Choroid plexus epithelial cell (primary cell): ENCODE data around the gene SPECC1L.

Experiments used
- DNase-seq: peaks from one replicate; pipeline ENCODE4 v3.0.0-alpha.2; 2010; ENCODE audit warnings: low read depth
- H3K4me3 ChIP-seq: 2 replicates; pipeline ENCODE4 v1.5.1; 2011; ENCODE audit warnings: low read depth, mild to moderate bottlenecking, control low read depth, low read length, moderate library complexity
- TF ChIP-seq, protein P1 (sequence below): conservative IDR thresholded peaks from 2 replicates; pipeline ENCODE4 v1.5.1; 2011; ENCODE audit warnings: low read depth, mild to moderate bottlenecking, control low read depth, inconsistent platforms, low read length, moderate library complexity

Gene SPECC1L

DNA sequence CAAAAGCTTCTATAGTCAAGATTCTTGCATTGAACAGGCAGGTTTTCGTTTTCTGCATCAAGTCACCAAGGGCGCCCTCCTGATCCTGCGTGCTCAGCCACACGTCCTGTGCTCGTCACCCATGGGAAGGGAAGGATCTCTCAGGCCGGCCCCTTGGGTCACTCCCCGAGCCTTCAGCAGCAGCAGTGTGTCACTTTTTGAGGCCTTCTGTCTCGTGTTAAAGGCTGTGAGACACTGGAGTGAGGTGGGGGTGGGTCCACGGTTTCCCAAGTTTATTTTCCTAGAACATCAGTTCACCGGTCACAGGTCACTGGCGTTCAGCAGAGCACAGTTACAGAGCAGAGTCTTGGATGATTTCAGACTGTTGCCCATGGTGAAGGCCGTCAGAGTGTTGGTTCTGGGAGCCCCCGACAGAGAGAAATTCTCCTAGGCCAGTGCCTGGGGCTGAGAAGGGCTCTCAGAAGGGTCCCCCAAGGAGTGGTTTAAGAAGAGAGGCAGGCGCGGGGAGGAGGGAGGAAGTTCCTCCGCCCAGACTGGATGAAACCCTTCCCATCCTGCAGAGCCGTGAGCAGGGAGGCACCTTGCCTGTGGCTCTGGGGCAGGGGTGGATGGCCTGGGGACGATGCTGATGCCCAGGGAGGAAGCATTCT is 143.2 kb downstream of the SPECC1L start:
- no peak for DNase-seq
- H3K4me3 ChIP-seq, result no peak overlapping the region
- TF ChIP-seq, protein P1, sequence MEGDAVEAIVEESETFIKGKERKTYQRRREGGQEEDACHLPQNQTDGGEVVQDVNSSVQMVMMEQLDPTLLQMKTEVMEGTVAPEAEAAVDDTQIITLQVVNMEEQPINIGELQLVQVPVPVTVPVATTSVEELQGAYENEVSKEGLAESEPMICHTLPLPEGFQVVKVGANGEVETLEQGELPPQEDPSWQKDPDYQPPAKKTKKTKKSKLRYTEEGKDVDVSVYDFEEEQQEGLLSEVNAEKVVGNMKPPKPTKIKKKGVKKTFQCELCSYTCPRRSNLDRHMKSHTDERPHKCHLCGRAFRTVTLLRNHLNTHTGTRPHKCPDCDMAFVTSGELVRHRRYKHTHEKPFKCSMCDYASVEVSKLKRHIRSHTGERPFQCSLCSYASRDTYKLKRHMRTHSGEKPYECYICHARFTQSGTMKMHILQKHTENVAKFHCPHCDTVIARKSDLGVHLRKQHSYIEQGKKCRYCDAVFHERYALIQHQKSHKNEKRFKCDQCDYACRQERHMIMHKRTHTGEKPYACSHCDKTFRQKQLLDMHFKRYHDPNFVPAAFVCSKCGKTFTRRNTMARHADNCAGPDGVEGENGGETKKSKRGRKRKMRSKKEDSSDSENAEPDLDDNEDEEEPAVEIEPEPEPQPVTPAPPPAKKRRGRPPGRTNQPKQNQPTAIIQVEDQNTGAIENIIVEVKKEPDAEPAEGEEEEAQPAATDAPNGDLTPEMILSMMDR, result no peak

DNA sequence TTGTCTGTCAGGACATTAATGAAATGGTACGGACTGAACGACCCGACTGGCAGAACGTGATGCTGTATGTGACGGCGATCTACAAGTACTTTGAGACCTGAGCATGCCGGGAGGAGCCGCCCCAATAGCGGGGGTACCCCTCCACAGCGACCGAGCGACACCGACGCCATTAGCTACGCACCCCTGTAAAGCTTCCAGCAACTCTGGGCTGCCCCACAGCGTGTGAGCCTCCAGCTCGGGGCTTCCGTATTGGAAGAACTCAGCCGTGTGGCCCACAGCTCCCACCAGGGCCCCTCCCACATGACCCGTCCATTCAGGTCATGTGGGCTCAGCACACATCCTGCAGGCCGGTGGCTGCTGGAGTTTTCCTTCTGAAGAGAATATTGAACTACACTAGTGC is 143.9 kb downstream of the SPECC1L start:
- H3K4me3 ChIP-seq, result no peak overlapping the region
- TF ChIP-seq, protein P1, result no peak
- no peak for DNase-seq

DNA sequence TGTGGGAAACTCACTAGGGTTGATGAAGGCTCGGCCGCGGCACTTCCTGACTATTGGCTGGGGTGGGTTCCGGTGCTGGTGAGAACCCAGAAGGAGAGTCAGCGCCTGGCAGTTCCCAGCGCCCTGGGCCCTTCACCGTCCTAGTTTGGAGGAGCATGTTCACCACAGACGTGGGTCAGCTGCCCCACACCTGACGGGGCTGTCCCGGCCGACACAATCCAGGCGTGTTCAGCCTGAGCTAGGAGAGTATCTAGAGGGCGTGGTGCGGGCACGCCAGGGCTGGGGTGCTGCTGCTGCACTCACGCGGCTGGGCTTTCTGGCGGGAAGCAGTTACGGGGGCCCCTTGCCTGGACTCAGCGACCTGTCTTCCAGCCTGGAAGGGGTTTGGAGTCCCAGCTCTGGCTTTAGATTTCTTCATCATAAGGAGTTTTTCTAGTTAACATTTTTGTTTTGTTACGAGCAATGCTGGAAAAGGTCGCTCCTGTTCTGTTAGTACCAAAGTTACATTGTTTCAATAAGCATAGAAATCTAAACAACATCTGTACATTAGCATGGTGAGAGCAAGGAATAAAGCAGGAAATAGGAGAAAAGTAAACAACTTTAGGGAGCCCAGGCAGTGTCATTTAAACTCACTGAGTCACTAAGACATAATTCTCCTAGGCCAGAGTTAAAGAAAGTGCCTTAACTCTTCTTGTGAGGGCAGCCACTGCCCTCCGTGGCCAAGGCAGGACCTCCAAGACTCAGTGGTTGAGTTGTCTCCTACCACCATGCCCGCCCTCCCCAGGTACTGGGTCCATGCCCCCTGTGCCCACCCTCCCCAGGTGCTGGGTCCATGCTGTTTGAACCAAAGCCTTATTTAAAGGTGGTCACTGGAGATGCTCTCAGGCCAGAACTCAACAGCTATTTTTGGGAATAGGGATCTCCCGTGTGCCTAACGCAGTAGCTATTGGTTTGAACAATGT is 144.6 kb downstream of the SPECC1L start:
- DNase-seq, result no peak
- H3K4me3 ChIP-seq, result no peak overlapping the region
- TF ChIP-seq, protein P1, result no peak

DNA sequence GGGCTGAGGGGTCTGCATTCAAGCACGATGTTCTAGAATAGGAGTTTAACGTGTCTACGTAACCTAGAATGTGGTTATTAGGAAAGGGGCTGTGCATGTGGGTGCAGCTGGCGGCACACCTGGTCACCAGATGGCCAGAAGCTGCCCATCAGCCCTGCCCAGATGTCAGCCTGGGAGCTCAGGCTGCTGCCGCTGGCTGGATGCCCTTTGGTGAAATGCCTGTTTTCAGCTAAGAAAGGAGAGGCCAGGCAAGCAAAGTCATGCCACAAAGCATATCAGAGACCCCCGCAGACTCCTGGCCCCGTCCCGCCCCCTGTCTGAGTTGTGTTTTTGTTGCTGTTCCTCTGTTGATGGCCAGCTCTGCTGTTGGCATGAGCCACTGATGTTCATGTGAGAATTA is 145.5 kb downstream of the SPECC1L start:
- no peak for DNase-seq
- no peak overlapping the region for H3K4me3 ChIP-seq
- TF ChIP-seq, protein P1, result no peak

DNA sequence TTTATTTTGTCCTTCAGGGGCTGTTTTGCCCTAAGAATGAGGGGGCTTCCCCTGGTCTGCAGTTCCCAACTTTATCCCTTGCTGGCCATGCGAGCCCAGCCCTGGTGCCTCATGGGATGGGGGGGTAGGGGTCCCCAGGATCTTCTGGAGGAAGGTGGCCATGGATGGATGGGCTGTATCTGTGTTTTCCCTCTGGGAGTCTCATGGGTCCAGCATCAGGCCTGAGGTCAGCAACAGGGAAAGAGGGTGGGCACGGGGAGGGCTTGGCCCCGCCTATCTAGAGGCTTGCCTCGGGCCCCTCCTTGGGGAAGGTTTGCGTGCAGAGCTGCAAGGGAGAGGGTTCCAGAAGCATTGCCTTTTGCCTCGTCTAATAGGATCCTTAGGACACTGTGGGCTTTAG is 146.0 kb downstream of the SPECC1L start:
- no peak for DNase-seq
- no peak overlapping the region for H3K4me3 ChIP-seq
- TF ChIP-seq, protein P1, result no peak

DNA sequence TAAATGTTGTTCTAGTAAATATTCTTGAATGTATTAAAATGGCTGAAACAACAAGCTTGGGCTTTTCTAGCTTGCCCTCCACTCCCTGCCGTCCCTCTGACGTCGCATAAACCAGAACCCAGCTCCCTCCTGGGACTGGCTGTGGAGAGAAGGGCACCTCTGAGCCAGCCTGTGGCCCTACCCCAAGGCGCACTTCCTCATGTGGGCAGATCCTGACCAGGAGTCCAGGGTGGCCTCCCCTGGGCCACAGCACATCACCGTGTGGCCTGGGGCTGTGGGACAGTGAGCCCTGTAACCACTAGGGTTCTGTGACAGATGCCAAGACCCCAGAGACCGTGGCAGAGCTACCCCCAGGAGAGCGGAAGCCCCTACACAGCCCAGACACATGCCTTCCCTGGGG is 146.6 kb downstream of the SPECC1L start:
- TF ChIP-seq, protein P1, result no peak
- no peak overlapping the region for H3K4me3 ChIP-seq
- no peak for DNase-seq
